Endometrial microvascular endothelial cells (primary cell): Measurements from ENCODE around the gene TRIP10. TPM values are rescaled to one million over a fixed set of nuclear protein-coding genes. Genes with fewer than 3 reads are reported as not detected.
"Not testable (repeated sequence)": the region's sequence is repeated elsewhere in the genome, so short reads cannot be mapped to it uniquely, and the experiment has no call there.

Experiments
- in situ Hi-C: cut with HindIII; loops from 2 replicates; pipeline ENCODE4 v1.10.0; 2017; ENCODE audit warnings: low sequenced_read_pairs, low pct_unique_long_range_greater_than_20kb; ENCODE audit errors: inconsistent ontology term
- total RNA-seq: library from RNA; depleted of rRNA; stranded (reverse); fragments of >200 nt; gene quantifications from one replicate; pipeline ENCODE4 v1.2.3, GENCODE V29; 2015; ENCODE audit errors: inconsistent ontology term

The TRIP10 gene
- total RNA-seq, 1 donor from 2014 or later, result 60.7 TPM

DNA sequence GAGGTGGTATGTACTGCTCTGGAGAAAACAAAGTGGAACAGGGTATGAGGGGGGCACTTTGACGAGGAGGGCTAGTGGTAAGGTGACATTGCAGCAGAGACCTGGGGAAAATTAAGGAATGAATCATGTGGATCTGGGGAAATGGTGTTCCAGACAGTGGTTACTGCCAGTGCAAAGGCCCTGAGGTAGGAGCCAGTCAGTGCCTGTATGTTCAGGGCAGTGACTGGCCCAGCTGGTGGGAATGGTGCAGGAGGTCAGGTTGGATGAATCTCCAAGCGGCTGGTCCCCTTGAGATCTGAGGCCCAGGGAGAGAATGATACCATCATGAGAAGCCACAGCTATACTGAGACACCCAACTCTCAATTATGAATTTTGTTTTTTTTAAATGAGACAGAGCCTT is 38.0 kb downstream of the TRIP10 start:
- in situ Hi-C loops, result no loop called here

- in situ Hi-C loops, result no loop called here
These were observed 38.9 kb downstream of the TRIP10 start for GRCh38 chr19:6778386-6778785.

DNA sequence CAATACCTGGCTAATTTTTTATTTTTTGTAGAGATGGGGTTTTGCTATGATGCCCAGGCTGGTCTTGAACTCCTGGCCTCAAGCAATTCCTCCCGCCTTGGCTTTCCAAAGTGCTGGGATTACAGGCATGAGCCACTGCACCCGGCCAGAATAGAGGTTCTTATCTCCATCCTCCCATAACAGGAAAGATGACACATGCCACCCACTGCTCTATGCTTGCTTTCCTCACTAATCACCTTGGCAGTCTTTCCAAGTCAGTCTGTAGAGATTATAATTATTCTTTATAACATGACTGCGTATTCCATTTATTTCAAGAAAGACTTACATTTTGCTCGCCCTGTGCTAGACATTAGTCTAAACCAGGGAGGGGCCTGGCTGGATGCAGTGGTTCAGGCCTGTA is 39.7 kb downstream of the TRIP10 start:
- in situ Hi-C loops, result no loop called here

- in situ Hi-C loops, result no loop called here
These were observed 47.9 kb downstream of the TRIP10 start for GRCh38 chr19:6787393-6787792.

- in situ Hi-C loops, result no loop called here
These were observed 49.4 kb downstream of the TRIP10 start for GRCh38 chr19:6788896-6789295.

GRCh38 chr19:6790194-6791128 is 51.0 kb downstream of the TRIP10 start:
- in situ Hi-C loops, result no loop called here

DNA sequence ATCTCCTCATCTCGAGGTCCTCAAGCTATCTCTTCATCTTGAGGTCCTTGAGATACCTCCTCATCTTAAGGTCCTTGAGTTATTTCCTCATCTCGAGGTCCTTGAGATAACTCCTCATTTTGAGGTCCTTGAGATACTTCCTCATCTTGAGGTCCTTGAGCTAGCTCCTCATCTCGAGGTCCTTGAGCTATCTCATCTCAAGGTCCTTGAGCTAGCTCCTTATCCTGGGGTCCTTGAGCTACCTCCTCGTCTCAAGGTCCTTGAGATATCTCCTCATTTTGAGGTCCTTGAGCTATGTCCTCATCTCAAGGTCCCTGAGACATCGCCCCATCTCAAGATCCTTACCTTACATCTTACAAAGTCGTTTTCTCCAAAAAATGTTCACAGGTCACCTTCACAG is 51.8 kb downstream of the TRIP10 start:
- in situ Hi-C loops, result no loop called here

GRCh38 chr19:6793411-6793810 is 53.9 kb downstream of the TRIP10 start:
- in situ Hi-C loops, result no loop called here

DNA sequence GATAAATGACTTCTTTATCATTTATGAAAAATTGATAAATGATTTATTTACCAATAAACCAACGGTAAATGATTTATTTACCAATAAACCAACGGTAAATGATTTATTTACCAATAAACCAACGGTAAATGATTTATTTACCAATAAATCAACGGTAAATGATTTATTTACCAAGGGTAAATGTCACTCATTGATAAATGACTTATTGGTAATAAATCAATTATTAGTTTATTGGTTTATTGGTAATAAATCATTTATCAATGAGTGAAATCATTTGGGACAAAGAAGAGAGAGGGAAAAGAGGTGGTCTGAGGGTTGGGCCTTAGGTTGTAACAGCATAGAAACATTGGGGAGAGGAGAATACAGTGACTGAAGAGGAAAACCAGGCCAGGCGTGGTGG is 54.5 kb downstream of the TRIP10 start:
- in situ Hi-C loops, result no loop called here

DNA sequence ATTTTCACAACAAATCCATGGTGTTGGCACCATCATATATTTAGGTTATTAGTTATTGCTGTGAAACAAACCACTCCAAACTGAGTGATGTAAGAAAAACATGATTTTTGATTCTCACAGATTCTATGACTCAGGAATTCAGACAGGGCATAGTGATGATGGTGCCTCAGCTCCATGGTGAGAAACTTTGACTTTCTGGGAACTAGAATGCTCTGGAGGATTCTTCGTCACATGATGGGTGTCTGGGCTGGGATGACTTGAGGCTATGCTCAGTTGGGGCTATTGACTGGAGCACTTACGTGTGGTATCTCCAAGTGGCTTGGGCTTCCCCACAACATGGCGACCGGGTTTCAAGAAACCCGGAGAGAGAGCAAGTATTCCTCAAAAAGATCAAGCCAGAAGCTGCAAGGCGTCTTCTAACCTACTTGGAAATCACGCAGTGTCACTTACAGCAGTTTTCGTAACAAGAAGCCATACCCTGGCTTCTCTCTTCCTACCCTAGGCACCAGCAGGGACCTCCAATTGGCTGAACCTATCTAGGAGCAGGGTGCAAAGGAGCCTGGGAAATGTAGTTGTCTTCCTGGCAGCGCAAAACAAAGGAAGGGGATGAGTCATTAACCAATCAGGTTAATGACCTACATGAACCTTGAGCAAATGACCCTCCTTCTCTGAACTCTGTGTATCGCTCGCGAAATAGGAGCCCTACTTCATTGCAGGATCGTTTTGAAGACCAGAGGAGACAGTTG is 55.4 kb downstream of the TRIP10 start:
- in situ Hi-C loops, result no loop called here

DNA sequence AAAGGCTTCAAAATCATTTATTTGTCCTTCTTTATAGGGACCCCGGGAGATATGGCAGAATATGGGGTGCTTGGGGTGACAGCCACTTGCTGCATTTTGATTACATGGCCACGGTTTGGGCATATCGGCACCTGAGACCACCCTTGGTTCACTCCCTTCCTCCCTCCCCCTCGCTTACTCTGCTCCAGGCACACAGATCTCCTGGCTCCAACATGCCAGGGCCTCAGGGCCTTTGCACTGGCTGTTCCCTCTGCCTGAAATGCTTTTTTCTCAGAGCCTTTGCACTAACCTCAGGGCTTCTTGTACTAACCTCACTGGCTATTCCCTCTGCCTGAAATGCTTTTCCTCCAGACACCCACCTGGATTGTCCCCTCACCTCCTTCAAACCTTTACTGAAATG is 56.8 kb downstream of the TRIP10 start:
- in situ Hi-C loops, result no loop called here

GRCh38 chr19:6797646-6798045 is 58.2 kb downstream of the TRIP10 start:
- in situ Hi-C loops, result no loop called here

GRCh38 chr19:6800160-6800790 is 60.8 kb downstream of the TRIP10 start:
- in situ Hi-C loops, result not testable (repeated sequence)

- in situ Hi-C loops, result no loop called here
These were observed 61.6 kb downstream of the TRIP10 start for GRCh38 chr19:6800991-6801484.

Other genes with a start within 250 kb of the TRIP10 start
- gene TUBB4A, start 237.4 kb upstream of the TRIP10 start, total RNA-seq, result not detected
- gene TNFSF9, start 208.7 kb upstream of the TRIP10 start, total RNA-seq, result 6.7 TPM
- 12.3 TPM for gene CD70, start 148.5 kb upstream of the TRIP10 start, total RNA-seq
- gene TNFSF14, start 69.5 kb upstream of the TRIP10 start, total RNA-seq, result not detected
- not detected for gene C3, start 19.0 kb upstream of the TRIP10 start, total RNA-seq
- 65.2 TPM for gene GPR108, start 2.1 kb upstream of the TRIP10 start, total RNA-seq
- gene SH2D3A, start 27.8 kb downstream of the TRIP10 start, total RNA-seq, result not detected
- gene VAV1, start 33.0 kb downstream of the TRIP10 start, total RNA-seq, result not detected
- gene ADGRE1, start 147.9 kb downstream of the TRIP10 start, total RNA-seq, result not detected